ENCODE measurements around the gene ATP4B.

DNA sequence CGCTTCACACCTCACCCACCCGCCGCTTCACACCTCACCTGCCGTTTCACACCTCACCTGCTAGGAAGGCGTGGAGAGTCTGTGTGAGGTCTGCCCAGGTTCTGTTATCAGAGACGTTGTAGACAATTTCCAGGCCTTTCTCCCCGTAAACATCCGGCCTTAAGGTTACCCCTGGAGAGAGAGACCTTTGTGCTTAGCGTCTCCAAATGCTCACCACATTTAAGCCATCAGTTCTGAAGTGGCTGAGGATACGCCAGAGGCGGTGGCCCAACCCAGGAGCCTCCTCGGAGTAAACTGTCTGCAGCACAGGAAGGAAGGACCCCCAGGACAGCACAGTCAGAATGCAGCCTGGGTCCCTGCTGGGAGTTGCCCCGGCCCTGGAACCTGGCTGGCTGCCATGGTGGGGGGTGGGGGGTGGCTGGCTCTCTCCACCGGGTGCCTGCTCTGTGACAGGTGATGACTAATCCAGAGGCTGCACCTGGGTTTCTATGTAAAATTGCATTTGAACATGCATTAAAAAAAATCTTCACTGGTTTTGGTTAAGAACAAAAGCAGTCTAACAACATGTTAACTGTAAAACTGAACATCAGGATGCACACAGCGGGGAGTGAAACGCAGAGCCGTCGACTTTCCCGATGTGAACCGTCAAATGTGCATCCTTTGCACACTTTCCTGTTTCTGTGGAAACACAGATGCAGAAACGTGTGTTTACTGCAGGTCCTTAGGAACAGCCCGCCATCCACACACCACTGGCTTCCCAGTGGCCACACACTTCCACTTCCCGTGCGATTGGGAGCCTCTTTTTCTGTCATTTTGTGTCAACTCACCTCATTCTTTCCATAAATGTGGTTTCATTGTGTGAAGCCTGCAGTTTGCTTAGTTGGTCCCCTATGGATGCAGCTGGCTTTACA lies 4.5 kb downstream of the ATP4B start:
- TF ChIP-seq POLR2AphosphoS5 (IDR thresholded peaks at IDR 0.05; ENCODE audit: low read depth, low read length) = no peak
- TF ChIP-seq TAF1 (IDR thresholded peaks at IDR 0.05; ENCODE audit: borderline replicate concordance, insufficient read depth, low read length) = no peak
